Subcutaneous abdominal adipose tissue (tissue), 5 donors: Measurements from ENCODE around the gene PI4KB.

Experiments used
- H3K27ac ChIP-seq: one replicate; pipeline ENCODE4 v1.7.0; 2013; ENCODE audit warnings: low read depth, mild to moderate bottlenecking, inconsistent platforms, low read length, moderate library complexity
- H3K27me3 ChIP-seq, 5 donors: one replicate each; pipeline ENCODE4 v1.7.0; 2013; ENCODE audit warnings: low read length in 5 of 5, inconsistent platforms in 1 of 5; ENCODE audit not compliant: control insufficient read depth in 5 of 5, insufficient read depth in 4 of 5
- H3K36me3 ChIP-seq, 5 donors: one replicate each; pipeline ENCODE4 v1.7.0; 2013; ENCODE audit warnings: low read length in 5 of 5; ENCODE audit not compliant: control insufficient read depth in 5 of 5, insufficient read depth in 5 of 5
- H3K4me1 ChIP-seq, 5 donors: one replicate each; pipeline ENCODE4 v1.7.0; 2013; ENCODE audit warnings: low read length in 5 of 5, mild to moderate bottlenecking in 3 of 5, moderate library complexity in 1 of 5; ENCODE audit not compliant: control insufficient read depth in 5 of 5, insufficient read depth in 5 of 5
- H3K4me3 ChIP-seq, 5 donors: one replicate each; pipeline ENCODE4 v1.7.0; 2013; ENCODE audit warnings: low read length in 5 of 5, low read depth in 1 of 5
- H3K9ac ChIP-seq, 5 donors: one replicate each; pipeline ENCODE4 v1.7.0; 2013; ENCODE audit warnings: low read length in 5 of 5, mild to moderate bottlenecking in 4 of 5, moderate library complexity in 3 of 5
- H3K9me3 ChIP-seq, 5 donors: one replicate each; pipeline ENCODE4 v1.7.0; 2013; ENCODE audit warnings: low read length in 5 of 5; ENCODE audit not compliant: control insufficient read depth in 5 of 5
- donor health status: healthy.
- donor health status: healthy.
- donor health status: healthy.
- donor health status: healthy.
- donor health status: healthy.

The PI4KB gene

DNA sequence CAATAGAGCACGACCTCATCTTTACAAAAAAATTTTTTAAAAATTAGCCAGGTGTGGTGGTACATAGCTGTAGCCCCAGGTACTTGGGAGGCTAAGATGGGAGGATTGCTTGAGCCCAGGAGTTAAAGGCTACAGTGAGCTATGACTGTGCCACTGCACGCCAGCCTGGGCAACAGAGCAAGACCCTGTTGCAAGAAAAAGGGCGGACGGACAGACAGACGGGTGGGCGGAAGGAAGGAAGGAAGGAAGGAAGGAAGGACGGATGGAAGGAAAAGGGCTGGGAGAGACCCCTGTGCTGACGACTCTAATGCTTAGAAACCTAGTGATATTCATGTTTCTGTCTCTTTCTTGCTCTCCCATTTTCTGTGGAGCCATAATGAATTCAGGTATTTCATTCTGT lies 14.4 kb downstream of the PI4KB start:
- Histone ChIP-seq H3K9ac (peak overlapping the region in 1 of 5 donors; percentile 76), H3K36me3 (peaks cover 6 to 65% (median 55%) of the 10 kb centered on the region in 5 donors), H3K27me3 (no peaks in the 10 kb centered on the region), H3K9me3 (no peaks in the 10 kb centered on the region), H3K4me3 (no peak overlapping the region), H3K27ac (peak overlapping the region; percentile 99), H3K4me1 (peaks cover 30 to 72% (median 66%) of the 10 kb centered on the region in 5 donors)

DNA sequence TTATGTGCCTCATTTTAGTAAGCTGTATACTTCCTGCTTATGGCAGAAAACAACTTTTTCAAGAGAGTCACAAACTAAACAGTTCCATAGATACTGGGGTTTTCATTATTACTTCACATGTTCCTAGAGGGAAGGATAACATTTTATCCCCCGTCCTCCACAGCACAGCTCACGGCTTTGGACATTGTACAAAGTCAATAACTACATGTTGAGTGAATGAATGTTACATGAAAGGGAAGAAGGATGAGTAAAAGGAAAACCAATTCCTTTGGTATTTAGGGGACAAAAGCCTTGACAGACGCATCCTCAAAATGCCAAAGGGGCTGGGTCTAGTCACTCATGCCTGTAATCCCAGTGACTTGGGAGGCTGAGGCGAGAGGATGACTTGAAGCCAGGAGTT lies 14.8 kb downstream of the PI4KB start:
- H3K9me3 ChIP-seq, result no peaks in the 10 kb centered on the region
- H3K4me1 ChIP-seq, result peaks cover 30 to 72% (median 66%) of the 10 kb centered on the region in 5 donors
- peak overlapping the region; percentile 40 to 76 (median 63) for H3K9ac ChIP-seq
- peak overlapping the region; percentile 99 for H3K27ac ChIP-seq
- H3K4me3 ChIP-seq, result no peak overlapping the region
- peaks cover 4 to 65% (median 55%) of the 10 kb centered on the region in 5 donors for H3K36me3 ChIP-seq
- no peaks in the 10 kb centered on the region for H3K27me3 ChIP-seq

DNA sequence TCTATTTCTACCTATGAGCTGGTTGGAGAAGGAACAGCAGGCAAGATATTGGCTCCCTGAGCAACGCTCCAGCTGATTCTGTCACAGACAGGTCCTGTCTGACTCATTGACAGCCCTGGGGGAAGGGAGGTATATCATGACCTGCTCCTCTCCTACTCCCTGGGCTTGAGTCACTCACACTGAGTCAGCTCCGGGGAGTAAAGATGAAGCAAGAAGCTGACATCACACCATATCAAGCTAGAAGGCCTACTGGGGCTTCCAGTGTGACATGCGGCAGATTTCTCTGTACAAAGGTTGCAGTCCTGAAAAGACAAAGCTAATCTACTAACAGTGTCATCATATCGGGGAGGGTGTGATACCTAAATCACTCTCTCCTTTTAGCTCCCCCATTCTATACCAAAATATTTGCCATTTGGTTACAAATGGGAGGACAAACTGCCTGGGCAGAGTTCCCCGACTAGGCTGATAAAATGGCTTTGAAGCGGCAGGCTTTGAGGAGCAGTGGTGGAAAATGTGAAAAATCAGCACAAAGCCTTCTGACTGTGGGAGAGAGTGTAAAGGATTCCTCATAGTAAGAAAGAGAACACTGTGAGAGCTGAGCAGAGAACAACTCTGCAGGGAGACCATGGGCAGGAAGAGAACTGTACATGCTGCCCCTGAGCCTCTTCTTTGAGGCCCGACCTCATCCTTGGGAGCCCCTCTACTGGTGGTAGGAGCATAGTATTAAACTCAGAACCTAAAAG lies 15.5 kb downstream of the PI4KB start:
- Histone ChIP-seq H3K4me1 (peaks cover 30 to 72% (median 66%) of the 10 kb centered on the region in 5 donors), H3K27me3 (no peaks in the 10 kb centered on the region), H3K9me3 (no peaks in the 10 kb centered on the region), H3K4me3 (peak overlapping the region in 2 of 5 donors; percentile 17 to 26), H3K27ac (peak overlapping the region; percentile 99), H3K9ac (peak overlapping the region; percentile 40 to 80 (median 72)), H3K36me3 (peaks cover 6 to 68% (median 59%) of the 10 kb centered on the region in 5 donors)

DNA sequence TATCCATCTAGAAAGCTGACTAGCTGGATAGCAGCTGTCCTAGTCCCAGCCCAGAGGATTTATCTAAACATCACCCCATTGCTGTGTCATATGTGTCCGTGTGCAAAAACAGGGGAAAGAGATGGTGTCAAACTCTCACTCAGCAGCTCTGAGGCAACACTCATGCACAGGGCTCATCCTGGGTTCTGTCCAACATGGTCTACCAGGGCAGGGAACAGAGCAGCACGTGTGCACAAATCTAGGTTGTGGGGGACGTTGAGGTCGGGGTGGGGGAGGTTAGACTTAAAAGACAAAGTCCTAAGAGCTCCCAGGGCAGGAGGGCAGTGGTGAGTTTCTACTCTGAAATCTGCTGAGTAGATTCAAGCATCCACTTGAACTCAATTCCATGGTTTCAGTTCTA lies 16.2 kb downstream of the PI4KB start:
- Histone ChIP-seq H3K36me3 (peaks cover 9 to 70% (median 62%) of the 10 kb centered on the region in 5 donors), H3K9ac (peak overlapping the region; percentile 39 to 80 (median 59)), H3K4me1 (peaks cover 30 to 71% (median 66%) of the 10 kb centered on the region in 5 donors)

DNA sequence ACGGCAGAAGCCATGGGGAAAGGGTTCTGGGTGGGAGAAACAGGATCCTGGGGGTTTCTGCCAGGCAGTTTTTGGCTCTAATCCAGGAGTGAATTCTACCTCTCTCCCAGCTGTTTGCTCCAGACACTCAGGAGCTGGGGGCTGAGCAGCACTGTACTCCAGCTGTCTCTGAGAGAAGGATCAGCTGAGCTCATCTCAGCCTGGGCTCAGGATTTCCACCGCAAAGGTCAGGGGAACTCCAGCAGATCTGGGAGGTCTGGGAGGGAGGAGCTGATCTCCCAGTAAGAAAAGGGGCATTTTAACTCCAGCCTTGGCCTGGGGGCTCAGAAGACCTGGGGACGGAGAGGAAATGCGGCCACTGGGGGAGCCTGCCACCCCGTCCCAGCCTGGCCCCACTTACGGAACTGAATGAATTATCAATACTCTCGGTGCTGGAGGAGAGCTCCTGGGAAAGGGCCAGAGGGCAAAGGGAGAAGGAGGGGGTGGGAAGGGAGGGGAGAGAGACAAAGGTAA lies 17.3 kb downstream of the PI4KB start:
- Histone ChIP-seq H3K4me1 (peaks cover 26 to 64% (median 61%) of the 10 kb centered on the region in 5 donors), H3K4me3 (peak overlapping the region in 1 of 5 donors; percentile 2), H3K36me3 (peaks cover 18 to 72% (median 63%) of the 10 kb centered on the region in 5 donors), H3K9me3 (no peaks in the 10 kb centered on the region), H3K9ac (peak overlapping the region; percentile 26 to 80 (median 59)), H3K27ac (peak overlapping the region; percentile 99), H3K27me3 (no peaks in the 10 kb centered on the region)

More for the DNA sequence above, 16.2 kb downstream of the PI4KB start:
- Histone ChIP-seq H3K9me3 (no peaks in the 10 kb centered on the region), H3K27ac (peak overlapping the region; percentile 99), H3K4me3 (peak overlapping the region in 1 of 5 donors; percentile 17), H3K27me3 (no peaks in the 10 kb centered on the region)

DNA sequence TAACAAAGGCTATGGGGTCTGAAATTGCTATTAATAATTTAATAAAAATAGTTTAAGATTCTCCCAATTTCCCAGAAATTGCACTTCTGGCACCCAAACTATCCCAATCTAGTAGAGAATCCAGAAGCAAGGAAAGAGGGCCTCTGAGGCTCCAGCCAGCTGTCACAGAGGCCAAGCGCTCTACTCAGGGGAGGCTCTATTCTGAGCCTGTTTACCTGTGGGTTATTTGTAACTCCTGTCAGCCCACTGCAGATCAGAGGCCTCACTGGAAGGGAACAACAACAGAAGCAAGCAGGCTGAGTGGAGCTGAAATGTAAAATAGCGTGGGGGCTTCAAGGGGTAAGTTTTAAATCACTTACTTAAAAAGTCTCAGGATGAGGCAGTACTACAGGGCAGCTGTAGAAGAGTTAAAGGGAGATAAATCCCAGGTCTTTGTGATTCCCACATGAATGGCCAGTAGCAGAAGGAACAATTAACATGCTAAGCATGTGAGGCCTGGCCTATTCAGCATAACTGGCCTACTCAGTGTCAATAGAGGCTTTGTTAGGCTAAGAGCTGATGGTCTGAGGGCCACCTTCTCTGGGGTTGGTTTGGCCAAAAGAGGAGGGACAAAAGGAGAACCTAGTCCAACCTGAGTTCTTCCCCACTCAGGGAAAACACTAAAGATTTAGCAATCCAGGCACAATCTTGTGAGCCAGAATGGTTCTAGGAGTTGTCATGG lies 32.3 kb downstream of the PI4KB start:
- Histone ChIP-seq H3K27ac (no peak overlapping the region), H3K9me3 (no peaks in the 10 kb centered on the region), H3K4me1 (no peaks in the 10 kb centered on the region), H3K36me3 (peaks cover 22 to 96% (median 90%) of the 10 kb centered on the region in 5 donors), H3K27me3 (no peaks in the 10 kb centered on the region), H3K9ac (no peak overlapping the region), H3K4me3 (no peak overlapping the region)

DNA sequence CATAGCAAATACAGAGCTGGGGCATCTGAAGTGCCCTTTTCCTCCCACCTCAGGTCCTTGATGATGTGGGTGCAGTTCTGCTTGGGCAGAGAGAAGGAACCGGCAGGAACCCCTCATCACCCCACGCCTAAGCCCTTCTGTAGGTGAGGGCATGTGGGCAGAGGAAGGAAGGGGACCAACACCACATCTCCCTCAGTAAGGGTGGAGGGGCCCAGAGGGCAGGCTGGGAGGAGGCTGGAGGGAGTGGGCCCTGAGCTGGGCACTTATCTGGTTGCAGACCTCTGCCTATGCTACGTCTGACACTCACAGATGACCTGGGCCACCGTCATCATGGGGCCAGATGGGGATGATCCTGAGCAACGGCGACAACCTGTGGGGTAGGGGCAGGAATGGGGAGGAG lies 34.1 kb downstream of the PI4KB start:
- Histone ChIP-seq H3K4me3 (no peak overlapping the region), H3K27ac (no peak overlapping the region)

DNA sequence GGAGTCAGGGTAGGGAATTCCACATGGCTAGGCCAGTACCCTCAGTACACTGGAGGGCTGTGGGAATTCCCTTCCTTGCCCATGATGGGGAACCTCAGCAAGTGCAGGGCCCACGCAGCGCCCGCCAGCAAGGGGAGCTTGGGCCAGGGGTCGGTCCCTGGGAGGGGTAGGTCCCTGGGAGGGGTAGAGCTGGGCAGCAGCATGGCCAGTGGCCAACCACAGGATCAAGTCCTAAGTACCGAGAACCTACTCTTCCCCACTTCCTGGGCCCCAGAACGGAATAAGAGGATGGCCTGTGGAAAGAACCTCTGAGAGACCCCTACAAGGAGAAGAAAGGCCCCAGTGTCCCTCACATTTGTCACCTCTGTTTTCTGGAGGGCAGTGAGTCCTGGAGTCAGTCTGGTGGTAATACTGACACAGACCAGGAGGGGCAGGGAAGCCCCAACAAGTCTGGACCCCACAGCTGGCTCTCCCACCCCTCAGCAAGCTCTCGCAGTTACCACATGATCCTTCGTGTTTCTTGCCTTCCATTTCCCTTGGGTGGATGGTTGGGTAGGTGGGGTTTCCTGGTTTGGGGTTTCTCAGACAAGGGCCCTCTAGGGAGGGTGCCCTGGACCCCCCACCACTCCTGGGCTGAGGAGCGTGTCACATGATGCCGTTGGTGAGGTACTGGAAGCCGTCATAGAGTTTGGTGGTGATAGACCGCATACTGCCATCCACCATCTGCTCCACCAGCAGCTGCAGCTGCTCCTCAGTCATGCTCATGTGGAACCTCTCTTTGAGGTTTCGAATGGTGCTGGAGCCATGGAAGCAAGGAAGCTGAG lies 34.8 kb downstream of the PI4KB start:
- no peaks in the 10 kb centered on the region for H3K9me3 ChIP-seq

More for the DNA sequence above, 34.1 kb downstream of the PI4KB start:
- H3K9ac ChIP-seq, result no peak overlapping the region
- H3K9me3 ChIP-seq, result no peaks in the 10 kb centered on the region
- H3K4me1 ChIP-seq, result peaks cover 0 to 9% (median 0%) of the 10 kb centered on the region in 5 donors
- H3K27me3 ChIP-seq, result no peaks in the 10 kb centered on the region
- peaks cover 10 to 97% (median 90%) of the 10 kb centered on the region in 5 donors for H3K36me3 ChIP-seq

DNA sequence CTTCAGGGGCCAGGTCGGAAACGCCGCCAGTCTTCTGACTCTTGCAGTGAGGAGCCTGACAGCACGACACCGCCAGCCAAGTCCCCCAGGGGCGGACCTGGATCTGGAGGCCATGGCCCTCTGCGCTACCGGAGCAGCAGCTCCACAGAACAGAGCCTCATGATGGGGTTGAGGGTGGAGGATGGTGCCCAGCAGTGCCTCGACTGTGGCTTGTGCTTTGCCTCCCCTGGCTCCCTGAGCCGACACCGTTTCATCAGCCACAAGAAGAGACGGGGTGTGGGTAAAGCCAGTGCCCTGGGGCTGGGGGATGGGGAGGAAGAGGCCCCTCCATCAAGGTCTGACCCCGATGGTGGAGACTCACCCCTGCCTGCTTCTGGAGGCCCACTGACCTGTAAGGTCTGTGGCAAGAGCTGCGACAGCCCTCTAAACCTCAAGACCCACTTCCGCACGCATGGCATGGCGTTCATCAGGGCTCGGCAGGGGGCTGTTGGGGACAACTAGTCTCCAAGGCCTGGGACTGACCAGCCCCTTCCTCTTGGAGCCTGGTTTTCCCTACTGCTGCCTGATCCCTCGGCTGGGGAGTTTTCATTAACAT lies 36.4 kb downstream of the PI4KB start:
- H3K9ac ChIP-seq, result no peak overlapping the region
- H3K27me3 ChIP-seq, result no peaks in the 10 kb centered on the region
- H3K4me3 ChIP-seq, result no peak overlapping the region
- H3K4me1 ChIP-seq, result peaks cover 0 to 9% (median 0%) of the 10 kb centered on the region in 5 donors
- H3K36me3 ChIP-seq, result peaks cover 7 to 98% (median 94%) of the 10 kb centered on the region in 5 donors
- H3K27ac ChIP-seq, result no peak overlapping the region
- H3K9me3 ChIP-seq, result no peaks in the 10 kb centered on the region

More for the DNA sequence above, 34.8 kb downstream of the PI4KB start:
- Histone ChIP-seq H3K36me3 (peaks cover 7 to 97% (median 90%) of the 10 kb centered on the region in 5 donors), H3K27me3 (no peaks in the 10 kb centered on the region), H3K4me1 (peaks cover 0 to 9% (median 0%) of the 10 kb centered on the region in 5 donors), H3K9ac (no peak overlapping the region), H3K4me3 (no peak overlapping the region), H3K27ac (no peak overlapping the region)
